Measurements from ENCODE around the gene SPRR1A.
"Not testable (repeated sequence)": the region's sequence is repeated elsewhere in the genome, so short reads cannot be mapped to it uniquely, and the experiment has no call there.

Gene SPRR1A

GRCh38 chr1:152972196-152972886 is 11.5 kb upstream of the SPRR1A start:
- DNase-seq (no peak), ATAC-seq (no peak)

GRCh38 chr1:152976688-152977087 is 7.2 kb upstream of the SPRR1A start:
- DNase-seq (no peak), ATAC-seq (no peak)

GRCh38 chr1:152977614-152978013 is 6.3 kb upstream of the SPRR1A start:
- ATAC-seq, result no peak
- no peak for DNase-seq

GRCh38 chr1:152980676-152981075 is 3.2 kb upstream of the SPRR1A start:
- no peak for DNase-seq
- no peak for ATAC-seq

GRCh38 chr1:152981146-152981871 is 2.6 kb upstream of the SPRR1A start:
- no peak for DNase-seq

GRCh38 chr1:152982076-152982475 is 1.8 kb upstream of the SPRR1A start:
- ATAC-seq (no peak), DNase-seq (no peak)

More at GRCh38 chr1:152981146-152981871, 2.6 kb upstream of the SPRR1A start:
- ATAC-seq, result no peak

GRCh38 chr1:152983234-152983633 is 647 bp upstream of the SPRR1A start:
- ATAC-seq (no peak), DNase-seq (no peak)

GRCh38 chr1:152986578-152986977 is 2.7 kb downstream of the SPRR1A start:
- no peak for DNase-seq
- no peak for ATAC-seq

GRCh38 chr1:152993186-152993585 is 9.3 kb downstream of the SPRR1A start:
- DNase-seq (no peak), ATAC-seq (no peak)

GRCh38 chr1:152995842-152996241 is 12.0 kb downstream of the SPRR1A start:
- ATAC-seq (no peak), DNase-seq (no peak)

GRCh38 chr1:152996633-152997400 is 12.9 kb downstream of the SPRR1A start:
- DNase-seq (no peak), ATAC-seq (no peak)

GRCh38 chr1:152997901-152998300 is 14.0 kb downstream of the SPRR1A start:
- ATAC-seq (no peak), DNase-seq (no peak)

GRCh38 chr1:152998476-152998875 is 14.6 kb downstream of the SPRR1A start:
- ATAC-seq, result no peak

GRCh38 chr1:152999818-153000217 is 15.9 kb downstream of the SPRR1A start:
- DNase-seq (no peak), ATAC-seq (no peak)

More at GRCh38 chr1:152998476-152998875, 14.6 kb downstream of the SPRR1A start:
- no peak for DNase-seq

GRCh38 chr1:153000294-153000693 is 16.4 kb downstream of the SPRR1A start:
- DNase-seq, result no peak

GRCh38 chr1:153001382-153001781 is 17.5 kb downstream of the SPRR1A start, which contains the start of gene SPRR3:
Gene SPRR3 (plus strand): TSS chr1:153001749. CDS start chr1:153003021, 1,272 bp downstream.
- ATAC-seq, result no peak

More at GRCh38 chr1:153000294-153000693, 16.4 kb downstream of the SPRR1A start:
- no peak for ATAC-seq

GRCh38 chr1:153011235-153011758 is 27.4 kb downstream of the SPRR1A start:
- not testable (repeated sequence) for DNase-seq, ATAC-seq

More at GRCh38 chr1:153001382-153001781, 17.5 kb downstream of the SPRR1A start, which contains the start of gene SPRR3:
- no peak for DNase-seq

- not testable (repeated sequence) for ATAC-seq
Measured at GRCh38 chr1:153021829-153022228, 37.9 kb downstream of the SPRR1A start.

GRCh38 chr1:153022340-153022739 is 38.5 kb downstream of the SPRR1A start:
- DNase-seq, ATAC-seq: not testable (repeated sequence)

More at GRCh38 chr1:153021829-153022228, 37.9 kb downstream of the SPRR1A start:
- not testable (repeated sequence) for DNase-seq

GRCh38 chr1:153023109-153023508 is 39.2 kb downstream of the SPRR1A start:
- ATAC-seq (no peak), DNase-seq (no peak)

- ATAC-seq, result no peak
Measured at GRCh38 chr1:153024413-153024812, 40.5 kb downstream of the SPRR1A start.

GRCh38 chr1:153025797-153026196 is 41.9 kb downstream of the SPRR1A start:
- no peak for DNase-seq

More at GRCh38 chr1:153024413-153024812, 40.5 kb downstream of the SPRR1A start:
- DNase-seq, result no peak

More at GRCh38 chr1:153025797-153026196, 41.9 kb downstream of the SPRR1A start:
- ATAC-seq, result no peak

All from stimulated activated naive CD8-positive, alpha-beta T cell treated with anti-CD3 and anti-CD28 coated beads, Interleukin-15, Interleukin-2, amounts not matched to agents 100 U/mL and 50 U/mL, for 24 hours (primary cell).